NOMO-1 treated with dmso at 0.1 percent for 144 hours (cell line): ENCODE measurements around the gene GHRH.
A peak's percentile ranks its signal among the peaks of the same experiment; 100 is the strongest.

Source experiments
- DNase-seq: peaks from one replicate; lab custom pipeline; 2025; ENCODE audit not compliant: unreplicated experiment; lab: John Stamatoyannopoulos, UW

GHRH gene

DNA sequence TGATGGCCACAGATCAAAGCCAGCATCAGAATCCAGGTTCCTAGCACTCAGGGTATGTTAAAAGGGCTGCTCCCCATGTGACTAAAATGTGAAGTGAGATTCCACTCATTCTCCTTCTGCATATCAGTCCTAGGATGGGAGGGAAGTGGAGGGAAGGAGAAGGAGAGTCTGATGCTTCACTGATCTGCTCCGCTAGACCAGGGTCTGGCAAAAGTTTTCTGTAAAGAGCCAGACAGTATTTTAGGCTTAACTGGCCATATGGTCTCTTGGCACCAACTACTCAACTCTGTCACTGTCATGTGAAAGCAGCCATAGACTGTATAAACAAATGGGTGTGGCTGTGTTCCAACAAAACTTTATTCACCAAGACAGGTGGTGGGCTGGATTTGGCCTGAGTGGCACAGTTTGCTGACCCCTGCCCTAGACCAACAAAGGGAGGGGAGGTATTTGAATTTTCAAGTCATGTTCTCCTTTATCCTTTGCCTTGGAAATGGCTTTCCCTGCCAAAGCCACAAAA, 22.6 kb downstream of the GHRH start:
- no peak for DNase-seq

DNA sequence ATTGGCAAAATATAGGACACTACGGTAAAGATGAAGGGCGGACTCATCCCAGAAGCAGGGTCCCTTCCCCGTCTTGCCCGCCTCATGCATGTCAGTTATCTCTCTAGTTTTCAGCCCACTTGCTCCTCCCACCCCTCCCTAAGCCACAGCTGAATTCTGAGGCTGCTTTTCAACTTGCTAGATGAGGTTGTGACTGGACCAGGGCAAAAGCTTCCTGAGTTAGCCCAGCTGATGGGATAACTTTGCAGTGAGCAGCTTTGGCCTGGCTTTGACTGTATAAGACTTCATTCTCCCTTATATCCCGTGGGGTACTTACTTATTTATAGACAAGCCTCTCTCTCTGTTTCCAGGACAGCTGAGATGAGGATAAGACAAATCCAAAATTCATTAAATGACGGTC, 23.2 kb downstream of the GHRH start:
- no peak for DNase-seq

DNA sequence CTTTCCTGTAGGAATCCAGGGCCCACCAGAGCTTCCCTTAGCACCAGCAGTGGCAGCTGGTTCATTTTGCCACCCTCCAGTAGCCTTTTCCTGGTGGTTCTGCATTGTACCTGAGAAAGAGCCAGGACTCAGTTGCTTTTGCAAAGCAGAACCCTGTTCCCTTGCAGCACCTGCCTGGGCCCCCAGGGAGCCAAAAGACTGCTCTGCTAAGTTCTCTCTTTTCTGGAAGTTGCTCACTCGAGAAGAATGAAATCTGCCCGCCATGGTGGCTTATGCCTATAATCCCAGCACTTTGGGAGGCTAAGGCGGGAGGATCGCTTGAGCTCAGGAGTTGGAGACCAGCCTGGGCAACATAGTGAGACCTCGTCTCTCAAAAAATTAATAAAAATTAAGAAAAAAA, 24.0 kb downstream of the GHRH start:
- DNase-seq: no peak

DNA sequence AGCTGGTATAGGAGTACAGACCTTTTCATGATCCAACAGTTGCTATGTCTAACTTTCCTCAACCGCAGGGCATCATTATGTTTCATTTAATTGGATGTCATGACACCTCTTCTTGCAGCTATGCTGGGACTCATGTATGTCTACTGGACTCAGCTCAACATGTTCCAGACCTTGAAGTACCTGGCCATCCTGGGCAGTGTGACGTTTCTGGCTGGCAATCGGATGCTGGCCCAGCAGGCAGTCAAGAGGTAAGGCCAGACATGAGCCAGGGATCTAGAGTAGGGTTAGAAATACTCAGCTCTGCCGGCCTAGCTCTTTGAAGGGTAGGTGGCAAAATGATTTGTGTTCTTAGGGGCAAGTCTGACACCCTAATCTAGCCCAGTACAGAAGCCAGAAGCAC, 25.2 kb downstream of the GHRH start:
- DNase-seq: no peak

DNA sequence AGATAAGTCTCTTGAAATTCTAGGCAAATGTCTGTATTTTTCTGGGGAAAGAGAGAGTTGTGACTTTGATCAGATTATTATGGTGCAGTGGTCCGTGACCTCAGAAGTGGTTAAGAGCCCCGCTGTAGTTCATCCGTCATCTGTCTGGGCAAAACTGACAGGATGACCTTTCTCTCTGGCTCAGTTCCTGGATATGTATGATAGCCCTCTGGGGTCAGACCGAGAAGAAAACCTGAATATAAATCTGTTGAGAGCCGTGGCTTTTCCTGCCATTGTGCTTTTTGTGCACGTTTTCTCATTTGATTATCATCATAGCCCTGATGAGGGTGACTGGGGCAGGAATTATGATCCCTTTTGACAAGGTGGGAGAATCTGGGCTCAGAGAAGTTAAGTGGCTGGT, 26.5 kb downstream of the GHRH start:
- DNase-seq: no peak

DNA sequence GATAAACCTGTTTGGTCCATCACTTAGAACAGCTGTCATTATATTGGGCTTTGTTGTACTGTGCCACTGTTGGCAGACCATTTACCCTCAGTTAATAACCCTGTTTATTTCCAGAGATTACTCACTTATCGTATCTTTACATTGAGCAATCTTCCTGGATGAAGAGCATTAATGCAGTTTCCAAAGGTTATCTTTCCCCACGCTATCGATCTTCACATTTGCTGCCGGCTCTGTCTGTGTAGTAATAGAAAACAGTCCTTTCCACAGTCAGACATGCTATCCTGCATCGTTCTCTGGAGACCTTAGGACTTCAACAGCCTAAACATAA, 27.4 kb downstream of the GHRH start:
- no peak for DNase-seq

DNA sequence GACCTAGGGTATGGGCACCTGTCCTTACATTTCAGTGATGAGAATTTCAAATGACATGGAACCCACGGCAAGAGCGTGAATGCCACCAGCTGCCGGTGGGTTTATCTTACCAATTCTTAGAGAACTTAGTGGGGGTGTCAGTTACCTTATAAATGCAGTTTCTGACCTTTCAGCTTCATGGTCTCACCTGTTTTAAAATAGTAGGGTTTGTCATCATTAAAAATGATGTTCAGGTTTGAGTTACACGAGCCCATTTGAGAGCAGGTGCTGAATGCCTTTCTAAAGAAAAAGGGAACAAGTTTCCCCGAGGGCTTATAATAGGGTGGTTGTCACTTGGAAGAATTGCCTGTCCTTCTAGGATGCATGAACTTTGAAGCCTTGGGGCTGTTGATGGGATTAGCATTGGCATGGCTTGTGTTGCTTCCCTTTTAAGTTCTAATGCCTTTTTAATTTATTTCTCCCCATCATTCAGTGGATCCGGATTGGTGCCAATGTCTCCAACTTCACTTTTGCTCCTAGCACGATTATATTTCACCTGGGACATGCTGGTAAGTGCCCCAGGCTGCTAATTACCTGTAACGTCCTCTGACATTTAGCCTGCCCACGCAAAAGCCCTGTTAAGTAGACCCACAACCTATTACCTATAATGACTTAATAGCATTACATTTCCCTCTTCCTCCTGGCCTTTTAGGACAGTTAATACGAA, 27.9 kb downstream of the GHRH start:
- no peak for DNase-seq

DNA sequence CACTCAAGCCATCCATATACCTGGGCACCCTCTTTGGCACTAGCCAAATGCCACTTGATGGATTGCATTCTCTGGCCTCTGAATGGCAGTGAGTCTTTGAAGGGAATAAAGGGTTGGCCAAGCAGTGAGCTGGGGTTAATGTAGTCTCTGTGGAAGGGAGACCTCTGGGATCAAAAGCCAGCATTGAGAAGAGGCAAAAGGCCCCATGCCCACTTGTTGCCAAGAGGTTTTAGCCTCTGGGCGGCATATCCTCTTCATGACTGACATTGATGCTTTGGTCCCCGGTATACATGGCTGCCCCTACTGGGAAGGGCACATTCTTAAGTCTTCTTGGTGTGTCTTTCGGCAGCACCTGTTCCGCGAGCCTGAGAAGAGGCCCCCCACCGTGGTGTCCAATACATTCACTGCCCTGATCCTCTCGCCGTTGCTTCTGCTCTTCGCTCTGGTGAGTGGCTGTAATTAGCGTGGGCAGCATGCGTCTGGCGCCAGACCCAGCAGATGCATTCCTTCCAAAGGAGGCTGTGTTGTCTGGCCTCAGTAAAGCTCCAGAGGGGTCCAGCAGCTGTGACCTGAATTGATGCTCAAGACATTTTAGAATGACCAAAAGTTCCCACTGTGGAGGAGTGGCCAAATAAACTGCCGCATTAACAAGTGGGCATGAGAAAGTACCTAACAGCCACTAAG, 29.5 kb downstream of the GHRH start:
- no peak for DNase-seq

DNA sequence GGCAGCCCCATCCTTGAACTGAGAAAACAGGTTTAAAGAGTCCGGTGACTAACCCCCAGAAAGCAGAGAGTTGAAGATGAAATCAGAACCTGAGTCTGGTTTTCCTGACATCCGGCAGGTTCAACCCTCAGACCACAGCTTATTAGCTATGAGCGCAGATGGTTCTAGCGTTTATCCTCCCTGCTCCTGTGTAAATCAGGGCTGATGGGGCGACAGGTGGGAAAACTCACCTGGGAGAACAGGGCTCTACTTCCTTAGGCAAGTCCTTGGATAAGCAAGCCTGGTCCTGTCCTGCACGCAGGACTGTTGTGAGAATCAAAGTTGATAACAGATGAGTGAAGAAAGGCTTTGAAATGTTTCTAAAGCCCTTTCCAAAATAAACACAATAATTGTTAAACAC, 31.4 kb downstream of the GHRH start:
- no peak for DNase-seq

DNA sequence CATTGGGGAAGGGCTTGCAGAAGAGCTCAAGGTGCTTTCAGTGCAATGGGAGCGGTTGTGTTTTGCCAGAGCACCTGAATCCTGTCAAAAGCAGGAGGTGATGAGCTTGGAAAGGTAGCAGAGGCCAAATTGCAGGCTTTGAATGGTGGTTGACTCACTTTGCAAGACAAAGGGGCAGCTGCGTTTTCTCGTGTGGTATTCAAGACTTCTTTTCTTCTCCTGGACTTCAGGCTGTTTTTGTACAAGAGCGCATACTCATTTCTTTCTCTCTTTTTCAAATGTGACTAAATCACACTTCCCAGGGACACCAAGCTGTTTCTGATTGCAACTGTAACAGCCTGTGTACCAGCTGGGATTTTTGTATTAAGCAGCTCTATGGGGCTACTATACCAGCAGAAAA, 32.3 kb downstream of the GHRH start:
- DNase-seq: no peak

DNA sequence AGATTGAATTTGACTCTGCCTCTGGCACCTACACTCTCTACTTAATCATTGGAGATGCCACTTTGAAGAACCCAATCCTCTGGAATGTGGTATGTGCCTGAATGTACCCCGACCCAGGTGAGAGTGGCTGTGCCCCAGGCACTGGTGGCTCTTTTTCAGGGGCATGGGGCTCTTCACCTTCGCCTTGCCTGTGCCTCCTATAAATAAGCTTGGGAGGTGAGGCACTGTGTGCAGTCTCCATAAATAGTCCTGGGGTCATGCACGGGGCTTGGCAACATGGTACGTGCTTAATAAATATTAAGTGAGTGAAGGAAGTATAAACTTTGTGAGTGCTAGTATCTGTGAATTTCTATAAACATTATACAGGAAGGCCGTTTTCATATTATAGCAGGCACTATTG, 33.0 kb downstream of the GHRH start:
- no peak for DNase-seq

DNA sequence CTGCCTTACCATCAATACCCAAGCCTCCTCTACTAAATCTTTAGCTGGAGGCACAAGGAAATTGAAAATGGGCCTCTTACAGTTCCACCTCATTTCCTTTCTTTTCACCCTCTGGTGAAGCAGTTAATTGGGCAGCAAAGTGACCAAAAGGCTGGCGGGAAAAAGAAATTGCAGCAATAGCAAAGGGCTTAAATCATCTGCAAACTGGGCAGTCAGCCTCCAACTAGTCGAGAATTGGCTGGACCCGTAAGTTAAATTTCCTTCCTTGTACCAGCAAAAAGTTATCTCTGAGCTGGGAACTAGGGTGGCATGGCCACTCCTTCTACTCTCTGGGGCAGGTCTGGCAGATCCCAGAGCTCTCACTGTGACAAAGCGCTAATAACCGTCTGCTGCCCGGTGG, 33.5 kb downstream of the GHRH start:
- DNase-seq: no peak

DNA sequence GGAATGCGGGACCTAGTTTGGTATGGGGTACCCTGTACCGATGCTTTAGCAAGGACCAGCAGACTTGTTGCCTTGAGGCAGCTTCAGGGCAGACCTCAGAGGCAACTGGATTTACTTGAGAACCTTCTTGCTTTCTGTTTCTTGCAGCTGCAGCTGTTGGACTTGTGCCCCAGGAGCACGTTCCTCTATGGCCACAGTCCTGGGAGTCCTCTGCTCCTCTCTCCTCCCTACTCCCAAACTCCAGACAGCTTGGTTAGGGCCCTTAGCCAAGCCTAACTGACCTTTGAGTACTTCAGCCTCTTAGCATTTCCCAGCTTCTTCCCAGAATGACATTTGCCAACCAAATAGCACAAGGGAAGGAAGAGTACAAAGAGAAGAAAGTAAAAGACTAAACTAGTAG, 34.7 kb downstream of the GHRH start:
- no peak for DNase-seq

DNA sequence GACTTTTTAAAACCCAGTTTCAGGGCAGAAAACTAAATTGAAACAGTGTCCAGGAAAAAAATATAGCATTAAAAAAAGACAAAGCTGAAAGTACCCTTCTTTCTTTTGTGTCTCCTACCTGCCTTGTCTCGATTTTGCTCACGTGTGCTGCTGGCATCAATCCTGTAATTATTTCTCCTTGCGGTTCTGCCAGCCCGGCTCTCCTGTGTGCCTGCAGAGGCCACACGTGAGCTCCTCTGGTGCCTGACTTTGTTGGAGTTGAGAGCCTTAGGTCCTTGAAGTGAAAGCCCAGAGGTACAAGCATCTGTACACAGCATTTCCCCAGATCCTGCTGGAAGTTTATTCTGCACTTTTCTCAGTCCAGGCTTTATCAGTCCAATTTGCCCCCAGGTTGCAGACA, 36.5 kb downstream of the GHRH start:
- no peak for DNase-seq

DNA sequence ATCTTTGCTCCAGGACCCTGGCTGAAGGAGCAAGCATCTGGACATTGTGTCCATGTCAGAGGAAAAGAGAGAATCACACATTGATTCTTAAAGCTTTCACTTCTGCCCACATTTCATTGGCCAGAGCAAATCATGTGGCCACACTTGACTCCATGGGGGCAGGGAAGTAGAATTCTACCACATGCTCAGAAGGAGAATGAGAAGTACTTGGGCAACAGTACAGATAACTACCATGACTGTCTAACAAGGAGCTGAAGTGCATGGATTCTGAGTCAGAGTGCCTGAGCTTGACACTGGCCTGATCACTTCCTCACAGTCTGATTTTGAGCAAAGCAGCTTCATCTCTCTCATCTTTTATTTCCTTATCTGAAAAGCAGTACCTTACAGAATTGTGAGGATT, 38.6 kb downstream of the GHRH start:
- DNase-seq: peak; percentile 93

DNA sequence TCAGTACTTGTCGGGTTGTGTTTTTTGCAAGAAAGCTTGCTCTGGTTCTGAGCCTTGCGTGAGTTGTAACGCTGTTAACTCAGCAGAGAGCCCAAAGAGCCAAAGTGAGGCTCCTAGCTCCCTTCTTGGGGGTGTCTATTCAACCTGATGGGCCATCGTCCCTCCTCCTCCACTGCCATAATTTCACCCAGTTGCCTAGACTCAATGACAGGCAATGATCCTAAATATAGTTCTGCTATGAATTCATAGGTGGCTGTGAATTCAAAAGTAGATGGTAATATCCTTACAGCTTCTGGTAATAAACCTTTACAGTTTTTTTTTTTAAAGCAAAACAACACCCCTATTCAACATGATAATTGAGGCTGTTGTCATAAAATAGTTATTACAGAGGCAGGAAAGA, 39.5 kb downstream of the GHRH start:
- no peak for DNase-seq

DNA sequence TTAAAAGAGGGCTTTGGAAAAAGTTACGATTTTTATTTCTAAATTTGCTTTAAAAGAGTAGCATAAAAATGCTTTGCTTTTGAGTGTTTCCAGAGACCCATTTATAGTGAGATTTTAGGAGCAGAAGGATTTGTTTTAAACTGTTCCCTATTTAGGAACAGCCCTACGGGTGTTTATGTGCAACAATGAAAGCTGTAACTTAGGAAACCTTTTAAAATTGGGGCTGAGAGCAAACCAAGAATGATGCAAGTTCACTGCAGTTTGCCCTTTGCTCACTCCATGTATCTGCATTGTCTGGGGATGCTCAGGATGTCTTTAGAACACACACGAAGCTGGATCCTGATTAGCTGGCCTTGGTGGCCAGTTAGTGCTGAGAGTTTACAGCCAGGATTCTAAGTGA, 40.9 kb downstream of the GHRH start:
- no peak for DNase-seq

DNA sequence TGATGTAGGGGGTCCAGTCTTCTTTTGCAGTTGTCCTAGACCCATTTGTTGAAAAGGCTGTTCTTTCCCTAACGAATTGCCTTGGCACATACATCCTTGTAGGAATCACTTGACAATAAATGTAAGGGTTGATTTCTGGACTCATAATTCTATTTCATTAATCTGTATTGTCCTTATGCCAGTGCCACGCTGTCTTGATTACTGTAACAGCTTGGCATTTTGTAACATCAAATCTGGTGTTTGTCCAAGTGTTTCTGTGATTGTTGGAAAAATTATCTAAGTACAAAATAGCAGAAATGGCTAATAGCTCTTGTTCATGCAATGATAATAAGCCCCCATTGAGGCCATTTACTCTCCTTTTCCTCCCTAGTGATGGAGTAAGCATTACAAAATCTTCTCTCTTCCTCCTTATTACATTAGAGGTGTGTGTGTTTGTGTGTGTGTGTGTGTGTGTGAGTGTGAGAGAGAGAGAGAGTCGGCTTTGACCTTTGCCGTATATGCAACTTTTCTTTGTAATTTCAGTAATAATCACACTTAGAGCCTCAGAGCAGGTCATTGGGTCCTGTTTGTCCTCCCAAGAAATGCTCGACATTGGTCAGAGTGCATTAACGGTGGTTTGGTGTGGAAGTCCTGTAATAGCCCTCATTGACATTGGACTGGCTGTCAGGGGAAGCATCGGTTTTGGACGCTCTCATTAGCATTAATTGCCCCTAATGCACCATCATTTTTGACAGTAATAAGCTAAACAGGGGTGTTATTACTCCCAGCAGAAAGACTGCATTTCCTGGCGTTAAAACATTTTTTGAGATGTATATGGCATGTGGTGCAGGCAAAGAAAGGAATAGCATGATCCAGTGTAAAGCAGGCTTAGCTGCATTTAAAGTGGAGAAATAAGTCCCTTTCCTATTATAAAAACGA, 41.6 kb downstream of the GHRH start:
- DNase-seq: no peak

DNA sequence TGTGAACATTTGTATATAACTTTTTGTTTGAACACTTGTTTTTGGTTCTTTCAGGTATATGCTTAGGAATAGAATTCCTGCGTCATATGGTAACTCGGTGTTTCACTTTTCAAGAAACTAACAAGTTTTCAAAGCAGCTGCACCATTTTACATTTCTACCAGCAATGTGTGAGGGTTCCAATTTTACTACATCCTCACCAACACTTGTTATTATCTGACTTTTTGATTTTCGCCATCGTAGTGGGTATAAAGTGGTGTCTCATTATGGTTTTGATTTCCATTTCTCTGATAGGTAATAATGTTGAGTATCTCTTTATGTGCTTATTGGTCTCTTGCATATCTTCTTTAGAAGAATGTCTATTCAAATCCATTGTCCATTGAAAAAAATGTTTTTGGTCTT, 42.6 kb downstream of the GHRH start:
- DNase-seq: no peak

DNA sequence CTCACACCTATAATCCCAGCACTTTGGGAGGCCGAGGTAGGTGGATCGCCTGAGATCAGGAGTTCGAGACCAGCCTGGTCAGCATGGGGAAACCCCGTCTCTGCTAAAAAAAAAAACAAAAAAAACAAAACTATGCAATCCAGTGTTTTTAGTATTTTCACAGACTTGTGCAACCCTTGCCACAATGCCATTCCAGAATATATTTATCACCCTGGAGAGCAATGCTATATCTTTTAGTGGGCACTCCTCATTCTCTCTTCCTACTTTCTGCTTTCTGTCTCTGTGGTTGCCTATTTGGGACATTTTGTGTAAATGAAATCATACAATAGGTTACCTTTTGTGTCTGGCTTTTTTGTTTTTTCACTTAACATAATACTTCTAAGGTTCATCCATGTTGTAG, 43.2 kb downstream of the GHRH start:
- DNase-seq: no peak

DNA sequence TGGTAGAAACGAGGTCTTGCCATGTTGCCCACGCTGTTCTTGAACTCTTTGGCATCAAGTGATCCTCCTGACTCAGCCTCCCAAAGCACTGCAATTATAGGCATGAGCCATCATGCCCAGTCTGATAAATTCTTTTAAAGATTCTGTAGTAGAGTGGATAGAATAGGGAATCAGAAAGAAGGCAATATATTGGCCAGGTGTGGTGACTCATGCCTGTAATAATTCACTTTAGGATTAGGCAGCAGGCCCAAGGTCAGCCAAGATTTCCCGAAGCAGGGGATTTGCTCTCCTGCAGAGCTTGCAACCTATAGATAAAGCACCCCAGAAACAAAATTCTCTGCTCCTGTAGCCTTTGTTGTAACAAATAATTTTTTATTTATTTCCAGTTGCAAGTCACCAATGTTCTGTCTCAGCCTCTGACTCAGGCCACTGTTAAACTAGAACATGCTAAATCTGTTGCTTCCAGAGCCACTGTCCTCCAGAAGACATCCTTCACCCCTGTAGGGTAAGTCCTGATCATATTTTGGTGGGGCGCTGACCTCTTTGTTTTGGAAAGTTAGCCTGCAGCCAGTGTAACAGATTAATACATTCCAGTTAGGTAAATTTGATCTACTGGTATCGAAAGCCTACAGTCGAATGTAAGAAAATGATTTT, 51.8 kb downstream of the GHRH start:
- DNase-seq: no peak
